H1 (cell line): ENCODE data around the gene MAMSTR. TPM values are rescaled to one million over a fixed set of nuclear protein-coding genes. Genes with fewer than 3 reads are reported as not detected.

ENCODE experiments used
- ATF3 ChIP-seq: IDR thresholded peaks from 2 replicates; pipeline ENCODE4 v1.6.1; 2011; ENCODE audit warnings: low read depth, mild to moderate bottlenecking, low read length; ENCODE audit not compliant: insufficient read depth
- BACH1 ChIP-seq: IDR thresholded peaks from 2 replicates; pipeline ENCODE4 v1.6.1; 2012; ENCODE audit warnings: low read length, improper control_type of control experiment
- BRCA1 ChIP-seq: IDR thresholded peaks from 2 replicates; pipeline ENCODE4 v1.6.1; 2012; ENCODE audit warnings: low read depth, low read length, improper control_type of control experiment
- CREB1 ChIP-seq: IDR thresholded peaks from 2 replicates; pipeline ENCODE4 v1.6.1; 2012; ENCODE audit warnings: inconsistent platforms
- CTBP2 ChIP-seq: IDR thresholded peaks from 2 replicates; pipeline ENCODE4 v1.7.0; 2011; ENCODE audit warnings: borderline replicate concordance, mild to moderate bottlenecking, moderate library complexity, mixed read lengths, low read length; ENCODE audit not compliant: insufficient read depth, insufficient read length
- CTCF ChIP-seq, 3 experiments: IDR thresholded peaks; 1 replicate in 2 of 3; 2 replicates in 1 of 3; pipeline versions ENCODE4 v1.5.1 to v1.6.1; 2011; ENCODE audit warnings: low read length in 3 of 3, mild to moderate bottlenecking in 3 of 3, inconsistent platforms in 2 of 3, low read depth in 1 of 3, moderate library complexity in 1 of 3; ENCODE audit not compliant: insufficient read depth in 1 of 3; ENCODE audit errors: control extremely low read depth in 1 of 3
- EZH2 ChIP-seq: fragments of 200-600 bp; sonication (generic); IDR thresholded peaks from 2 replicates; pipeline ENCODE4 v1.7.1; 2012; ENCODE audit warnings: low read depth, mild to moderate bottlenecking, moderate library complexity, low read length, inconsistent platforms; ENCODE audit not compliant: severe bottlenecking
- FOSL1 ChIP-seq: IDR thresholded peaks from 2 replicates; pipeline ENCODE4 v1.6.1; 2011; ENCODE audit warnings: mild to moderate bottlenecking, low read depth, low read length, moderate library complexity; ENCODE audit not compliant: insufficient read depth
- GTF2F1 ChIP-seq: IDR thresholded peaks from 2 replicates; pipeline ENCODE4 v1.6.1; 2012; ENCODE audit warnings: low read depth, low read length, improper control_type of control experiment, borderline replicate concordance
- HDAC2 ChIP-seq, 2 experiments: fragments of 300-600 bp in 1 of 2; sonication (generic) in 1 of 2; IDR thresholded peaks; 2 replicates each; pipeline ENCODE4 v1.6.1; 2011 to 2012; ENCODE audit warnings: low read depth in 2 of 2, low read length in 2 of 2, mild to moderate bottlenecking in 2 of 2, moderate library complexity in 2 of 2, borderline replicate concordance in 1 of 2, inconsistent platforms in 1 of 2
- JUN ChIP-seq: IDR thresholded peaks from 2 replicates; pipeline ENCODE4 v1.6.1; 2011; ENCODE audit warnings: low read depth, mild to moderate bottlenecking, improper control_type of control experiment, low read length
- KDM1A ChIP-seq: fragments of 200-600, 300-600 bp; sonication (generic); IDR thresholded peaks from 2 replicates; pipeline ENCODE4 v1.7.1; 2016; ENCODE audit warnings: mild to moderate bottlenecking, low read length, borderline replicate concordance
- MAFK ChIP-seq: IDR thresholded peaks from 2 replicates; pipeline ENCODE4 v1.6.1; 2012; ENCODE audit warnings: low read depth, mild to moderate bottlenecking, improper control_type of control experiment, low read length
- PHF8 ChIP-seq: fragments of 200-600 bp; sonication (generic); conservative IDR thresholded peaks from 2 replicates; pipeline ENCODE4 v1.7.1; 2012; ENCODE audit warnings: low read depth, mild to moderate bottlenecking, inconsistent platforms, low read length, moderate library complexity
- POLR2A ChIP-seq, 2 experiments: IDR thresholded peaks; 1 replicate in 1 of 2; 2 replicates in 1 of 2; pipeline ENCODE4 v1.6.1; 2011; ENCODE audit warnings: low read depth in 2 of 2, low read length in 2 of 2, mild to moderate bottlenecking in 2 of 2; ENCODE audit errors: control extremely low read depth in 1 of 2
- POU5F1 ChIP-seq: IDR thresholded peaks from 2 replicates; pipeline ENCODE4 v1.6.1; 2011; ENCODE audit warnings: low read depth, mild to moderate bottlenecking, low read length, moderate library complexity
- SIX5 ChIP-seq: IDR thresholded peaks from 2 replicates; pipeline ENCODE4 v1.6.1; 2011; ENCODE audit warnings: mild to moderate bottlenecking, low read depth, low read length
- SRF ChIP-seq: IDR thresholded peaks from 2 replicates; pipeline ENCODE4 v1.6.1; 2011; ENCODE audit warnings: mild to moderate bottlenecking, low read depth, low read length, moderate library complexity
- TAF1 ChIP-seq: IDR thresholded peaks from 2 replicates; pipeline ENCODE4 v1.6.1; 2011; ENCODE audit warnings: mild to moderate bottlenecking, low read depth, low read length
- TEAD4 ChIP-seq: IDR thresholded peaks from 2 replicates; pipeline ENCODE4 v1.6.1; 2012; ENCODE audit warnings: low read depth, low read length, inconsistent platforms, mixed read lengths
- ZNF274 ChIP-seq: IDR thresholded peaks from 2 replicates; pipeline ENCODE4 v1.7.0; 2012; ENCODE audit warnings: low read length, borderline replicate concordance; ENCODE audit errors: extremely low read depth
- polyA plus RNA-seq, 7 experiments: library from polyadenylated mRNA; depleted of rRNA in 3 of 7; stranded (reverse) in 5 of 7; unstranded in 2 of 7; fragments of >200 nt in 5 of 7; fragments of 200-250 nt in 2 of 7; gene quantifications; 1 replicate in 5 of 7; 2 replicates in 1 of 7; 4 replicates in 1 of 7; pipeline versions ENCODE4 v1.2.1 to v1.2.3, GENCODE V29; 2011 to 2013; ENCODE audit warnings: missing spikeins in 2 of 7, mixed read lengths in 2 of 7
- total RNA-seq: library from RNA; stranded (reverse); fragmentation: NEBNext Ultra II Directional; extraction: Animal tissue kit (Norgen Biotek cat#: 25700); gene quantifications from 2 replicates; pipeline ENCODE4 v1.2.1, GENCODE V29; 2021

Gene MAMSTR
- total and polyA plus RNA-seq, 2 of the 8 experiments (the other 6 are each of a cell fraction or from before 2014, with no cell fraction given) = 2.0 to 2.3 TPM

GRCh38 chr19:48738557-48739403, 19.3 kb upstream of the MAMSTR start (continued):
- TF ChIP-seq CTBP2 = no peak
- no peak for TF ChIP-seq MAFK
- TF ChIP-seq GTF2F1 = no peak
- TF ChIP-seq FOSL1 = no peak
- no peak for TF ChIP-seq EZH2
- TF ChIP-seq CTCF (IDR thresholded peaks at IDR 0.05; ENCODE audit: control extremely low read depth in 1 of 3, insufficient read depth in 1 of 3, low read depth in 1 of 3, low read length in 3 of 3) = peak; percentile 48 to 86 (median 56)
- TF ChIP-seq POU5F1 = no peak
- 0 out of 2 replicates have a peak, but pooled peaks have one; percentile 12 for TF ChIP-seq CREB1
- TF ChIP-seq ZNF274 = no peak
- TF ChIP-seq KDM1A = no peak
- TF ChIP-seq TAF1 = no peak
- peak; percentile 61 for TF ChIP-seq BACH1
- TF ChIP-seq HDAC2 (IDR thresholded peaks at IDR 0.05; ENCODE audit: borderline replicate concordance in 1 of 2, low read depth in 2 of 2, low read length in 2 of 2) = 0 out of 4 replicates have a peak, but pooled peaks of 1 of the 2 experiments have one; percentile 84
- TF ChIP-seq SIX5 = no peak
- no peak for TF ChIP-seq BRCA1
- TF ChIP-seq TEAD4 = no peak
- TF ChIP-seq PHF8 = no peak; the same call in 1 of the 2 replicates
- TF ChIP-seq POLR2A (IDR thresholded peaks at IDR 0.05; ENCODE audit: control extremely low read depth in 1 of 2, low read depth in 2 of 2, low read length in 2 of 2) = no peak
- no peak for TF ChIP-seq JUN
- TF ChIP-seq ATF3 = no peak
- no peak for TF ChIP-seq SRF
